ENCODE data around the gene FIBCD1.
"Not testable (repeated sequence)": the region's sequence is repeated elsewhere in the genome, so short reads cannot be mapped to it uniquely, and the experiment has no call there.

Gene FIBCD1

DNA sequence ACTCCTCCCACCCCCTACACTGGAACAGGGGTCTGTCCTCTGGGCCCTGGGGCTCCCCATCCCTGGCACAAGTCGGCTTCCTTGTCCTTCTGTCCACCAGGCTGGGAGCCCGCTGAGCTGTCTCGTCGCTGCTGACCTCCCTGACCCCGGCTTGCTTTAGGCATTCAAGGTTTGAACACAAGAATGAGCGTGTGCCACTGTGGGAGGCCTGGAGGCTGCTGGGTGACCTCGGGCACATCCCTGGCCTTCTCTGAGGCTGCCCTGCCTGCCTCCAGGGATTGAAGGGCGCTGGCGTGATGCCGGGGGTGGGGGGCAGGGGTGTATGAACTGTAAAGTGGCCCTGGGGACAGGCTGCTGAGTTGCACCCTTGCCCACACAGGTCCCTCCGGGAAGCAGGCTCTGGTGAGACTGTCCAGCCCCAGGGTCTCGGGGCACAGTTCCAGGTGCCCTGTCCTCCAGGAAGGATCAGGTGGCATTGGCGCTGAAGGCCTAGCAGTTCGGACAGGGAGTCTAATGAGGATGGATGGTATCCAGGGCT lies 18.2 kb downstream of the FIBCD1 start:
- no peak for DNase-seq

DNA sequence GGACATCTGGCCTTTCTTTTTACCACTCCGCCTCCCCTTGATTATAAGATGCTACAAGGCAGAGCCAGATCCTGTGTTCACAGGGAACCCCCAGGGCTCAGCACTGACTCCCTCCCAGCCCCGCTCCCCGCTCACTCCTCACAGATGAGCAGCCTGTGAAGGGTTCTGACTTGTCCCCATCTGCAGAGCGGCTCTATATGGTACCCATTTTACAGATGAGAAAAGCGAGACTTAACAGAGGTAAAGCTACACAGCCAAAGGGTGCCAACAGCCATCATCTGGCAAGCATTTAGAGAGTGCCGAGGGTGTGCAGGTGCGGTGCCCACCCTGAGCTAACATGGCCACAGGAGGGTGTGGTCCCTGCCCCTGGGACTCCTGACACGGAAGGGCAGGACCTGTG lies 18.8 kb downstream of the FIBCD1 start:
- no peak for DNase-seq

DNA sequence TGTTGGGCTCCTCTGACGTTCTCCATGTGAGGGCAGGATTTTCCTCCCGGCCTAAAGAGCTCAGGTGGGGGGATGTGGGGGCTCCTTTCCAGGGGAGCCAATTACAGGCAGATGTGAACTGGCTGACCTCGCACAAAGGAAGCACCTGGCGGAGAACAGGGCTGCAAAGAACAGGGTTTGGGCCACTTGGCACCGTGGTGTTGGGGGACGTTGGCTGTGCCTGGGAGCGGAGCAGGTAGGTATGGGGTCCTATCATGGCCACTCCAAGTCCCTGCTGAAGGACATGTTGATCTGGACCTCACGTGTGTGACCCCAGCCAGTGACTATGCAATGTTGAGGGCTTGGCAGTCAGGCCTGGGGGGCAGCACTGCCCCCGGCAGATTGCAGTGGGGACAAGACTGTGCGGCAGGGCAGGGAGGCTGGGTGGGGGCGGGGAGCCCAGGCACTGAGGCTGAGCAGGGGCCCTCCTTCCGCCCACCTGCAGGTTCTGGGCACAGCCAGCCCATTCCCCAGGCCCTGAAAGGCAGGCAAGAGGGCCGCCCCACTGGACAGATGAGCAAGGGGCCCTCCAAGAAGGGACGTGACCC lies 19.4 kb downstream of the FIBCD1 start:
- DNase-seq, result no peak

DNA sequence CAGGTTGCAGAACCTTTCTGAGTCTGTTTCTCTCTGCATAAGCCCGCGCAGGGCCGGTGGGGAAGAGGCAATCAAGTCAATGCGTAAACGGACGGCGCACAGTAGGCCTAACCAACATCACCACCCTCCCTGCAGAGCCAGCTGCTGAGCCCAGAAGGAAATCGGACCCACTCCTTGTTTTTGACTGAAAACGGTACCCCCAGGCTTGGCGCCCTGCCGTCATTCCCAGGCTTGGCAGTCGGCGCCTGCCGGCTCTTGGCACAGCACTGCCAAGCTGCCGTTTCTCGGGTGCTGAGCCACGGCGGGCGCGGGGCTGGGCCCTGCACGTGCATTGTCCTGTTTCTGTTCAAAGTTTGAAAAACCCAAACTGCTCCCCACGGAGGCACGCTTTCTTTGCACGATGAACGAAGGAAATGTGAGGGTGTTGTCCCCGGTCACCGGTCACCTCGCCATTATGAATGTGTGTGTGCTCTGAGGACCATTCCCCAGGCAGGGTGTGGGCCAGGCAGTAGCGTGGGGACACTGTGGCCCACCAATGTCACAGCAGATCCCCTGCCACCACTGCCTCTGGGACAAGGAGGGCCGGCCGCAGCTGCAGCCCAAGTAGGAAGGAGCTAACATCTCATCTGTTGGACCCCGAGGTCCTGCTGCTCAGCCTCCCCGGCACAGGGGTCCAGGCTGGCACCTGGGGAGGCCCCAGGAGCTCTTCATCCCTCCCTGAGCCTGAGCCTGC lies 20.1 kb downstream of the FIBCD1 start:
- no peak for DNase-seq

DNA sequence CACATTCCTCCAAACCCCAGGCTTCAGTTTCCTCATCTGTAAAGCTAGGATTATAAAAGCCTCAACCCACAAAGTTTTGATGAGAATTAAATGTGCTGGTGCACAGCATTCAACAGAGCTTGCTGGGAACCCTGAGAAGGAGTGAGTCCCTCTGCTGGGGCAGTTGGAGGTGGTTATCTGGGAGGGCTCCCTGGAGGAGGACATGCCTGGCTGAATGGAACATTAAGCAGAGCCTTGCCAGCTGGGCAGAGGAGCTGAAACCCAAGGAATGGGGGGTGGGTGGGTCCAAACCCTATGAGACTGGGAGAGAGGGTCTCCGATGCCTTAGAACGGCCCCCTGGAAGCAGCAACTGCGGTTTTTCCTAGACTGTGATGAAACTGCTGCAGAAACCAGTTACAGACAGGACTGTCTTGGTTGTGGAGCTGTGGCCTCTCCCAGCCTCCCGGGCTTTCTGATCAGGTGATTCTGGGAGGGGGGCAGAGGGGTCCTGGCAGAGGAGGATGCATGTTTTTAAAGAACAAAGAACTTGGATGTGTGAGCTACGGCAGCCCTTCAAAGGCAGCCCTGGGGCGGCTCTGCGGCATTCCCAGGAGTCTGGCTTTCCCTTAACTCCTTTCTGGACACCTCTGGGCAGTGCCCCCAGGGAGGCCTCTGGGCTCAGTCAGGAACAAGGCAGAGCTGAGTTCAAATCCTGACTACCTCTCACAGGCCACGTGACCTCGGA lies 20.8 kb downstream of the FIBCD1 start:
- no peak for DNase-seq

DNA sequence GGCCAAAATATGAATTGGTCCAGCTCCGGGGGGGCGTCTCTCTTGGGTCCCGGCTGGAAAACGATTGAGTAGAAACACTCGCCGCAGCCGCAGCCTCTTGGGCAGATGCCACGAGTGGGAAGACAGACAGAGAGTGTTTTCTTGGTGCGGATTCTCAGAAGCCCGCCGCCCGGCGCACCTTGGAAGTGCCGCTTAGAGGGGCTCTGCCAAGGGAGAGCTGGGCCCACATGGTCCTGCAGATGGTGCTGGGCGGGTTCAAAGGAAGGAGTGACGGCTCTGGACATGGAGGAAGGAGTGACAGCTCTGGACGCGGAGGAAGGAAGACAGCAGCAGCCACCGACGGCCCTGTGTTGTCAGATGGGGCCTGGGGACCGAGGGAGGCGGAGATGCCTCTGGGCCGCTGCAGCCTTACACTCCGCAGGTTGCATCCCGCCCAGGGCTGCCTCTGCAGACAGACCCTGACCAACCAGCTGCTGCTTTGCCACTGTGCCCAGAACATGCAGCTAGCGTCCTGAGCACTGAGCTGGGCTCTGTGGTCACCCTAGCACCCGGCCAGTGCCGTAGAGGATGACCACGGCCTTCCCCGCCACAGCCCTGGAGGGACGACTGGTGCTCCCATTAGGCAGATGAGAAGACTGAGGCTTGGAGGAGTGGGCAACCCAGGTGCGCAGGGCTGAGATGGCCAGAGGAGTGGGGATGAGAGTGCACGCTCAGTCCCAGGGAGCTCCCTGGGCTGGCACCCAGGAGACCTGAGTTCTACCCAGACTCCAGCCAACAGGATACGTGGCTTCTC lies 21.7 kb downstream of the FIBCD1 start:
- DNase-seq, result no peak

DNA sequence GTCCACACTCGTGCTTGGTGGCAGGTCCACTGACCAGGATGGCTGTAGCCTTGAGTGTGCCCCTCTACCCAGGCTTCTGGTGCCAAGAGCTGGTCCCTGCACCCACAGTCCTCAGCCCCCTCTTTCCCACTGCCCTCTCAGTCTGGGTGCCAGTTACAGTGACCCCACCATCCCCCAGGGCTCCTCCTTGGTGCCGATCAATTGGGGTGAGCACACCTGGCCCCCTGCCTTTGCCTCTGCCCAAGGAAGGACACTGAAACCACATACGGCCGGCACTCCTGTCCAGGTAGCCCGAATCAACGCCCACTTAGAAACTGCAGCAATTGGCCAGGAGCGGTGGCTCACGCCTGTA lies 24.0 kb downstream of the FIBCD1 start:
- no peak for DNase-seq

DNA sequence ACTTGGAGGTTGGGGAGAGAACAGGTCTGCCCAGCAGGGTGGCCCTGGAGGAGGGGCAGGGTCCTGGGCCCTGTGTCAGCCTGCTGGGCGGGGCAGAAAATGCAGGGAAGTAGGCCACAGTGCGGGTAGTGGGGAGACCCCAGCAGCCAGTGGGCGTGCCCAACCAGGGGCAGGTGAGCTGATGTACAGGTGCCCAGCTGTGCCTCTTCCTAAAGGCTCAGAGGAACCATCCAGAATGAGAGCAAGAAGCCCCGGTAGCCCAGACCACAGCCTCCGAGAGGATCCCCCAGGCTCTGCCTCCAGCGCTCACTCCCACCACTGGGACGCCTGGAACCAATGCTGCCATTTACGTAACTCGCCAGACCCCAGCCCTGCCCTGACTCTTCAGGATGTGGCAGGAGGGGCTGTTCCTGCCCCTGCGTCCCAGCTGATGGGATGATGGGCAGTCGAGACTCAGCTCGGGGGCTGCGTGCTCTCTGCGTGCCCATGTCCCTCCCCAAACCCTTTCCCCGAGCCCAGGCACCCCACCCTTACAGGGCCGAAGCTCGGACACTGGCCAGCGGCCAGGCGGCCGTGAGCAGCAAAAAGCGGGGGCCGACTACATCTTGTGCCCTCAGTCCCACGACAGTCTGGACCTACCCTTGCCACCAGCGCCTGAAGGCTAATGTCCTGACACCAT lies 24.5 kb downstream of the FIBCD1 start:
- DNase-seq, result no peak

DNA sequence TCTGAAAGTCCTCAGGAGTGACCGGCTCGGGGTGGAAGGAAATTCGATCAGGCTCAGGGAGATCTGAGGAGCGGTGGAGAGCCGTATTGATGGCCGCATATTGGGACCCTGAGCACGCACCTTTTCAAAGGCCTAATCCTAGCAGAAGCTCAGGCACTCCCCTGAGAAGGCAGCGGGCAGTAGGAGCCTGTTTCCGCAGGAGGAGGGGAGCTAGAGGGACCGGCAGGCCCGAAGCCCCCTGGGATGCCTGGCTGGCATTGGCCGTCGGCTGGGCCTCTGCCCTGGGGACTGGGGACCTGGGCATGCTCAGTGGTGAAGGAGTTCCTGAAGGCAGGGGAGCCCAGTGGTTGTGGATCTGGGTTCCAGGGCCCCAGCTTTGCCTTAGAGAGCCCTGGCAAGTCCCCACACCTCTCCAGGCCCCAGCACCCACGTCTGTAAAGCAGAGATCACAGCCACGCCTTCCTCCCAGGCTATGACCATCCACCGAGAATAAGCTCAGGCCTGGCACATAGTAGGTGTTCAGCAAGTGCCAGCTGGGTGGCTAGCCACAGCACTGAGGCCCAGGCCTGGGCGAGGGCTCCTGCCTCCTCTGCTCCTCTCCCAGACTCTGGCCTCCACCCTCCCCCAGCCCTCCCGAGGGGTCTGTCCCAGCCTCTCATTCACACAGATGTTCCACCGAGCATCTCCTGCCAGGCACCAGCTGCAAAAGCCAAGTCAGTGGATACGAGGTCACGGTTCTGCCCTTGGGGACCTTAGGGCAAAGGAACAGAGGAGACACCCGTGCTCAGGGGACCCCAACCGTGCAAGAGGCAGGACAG lies 25.2 kb downstream of the FIBCD1 start:
- no peak for DNase-seq

DNA sequence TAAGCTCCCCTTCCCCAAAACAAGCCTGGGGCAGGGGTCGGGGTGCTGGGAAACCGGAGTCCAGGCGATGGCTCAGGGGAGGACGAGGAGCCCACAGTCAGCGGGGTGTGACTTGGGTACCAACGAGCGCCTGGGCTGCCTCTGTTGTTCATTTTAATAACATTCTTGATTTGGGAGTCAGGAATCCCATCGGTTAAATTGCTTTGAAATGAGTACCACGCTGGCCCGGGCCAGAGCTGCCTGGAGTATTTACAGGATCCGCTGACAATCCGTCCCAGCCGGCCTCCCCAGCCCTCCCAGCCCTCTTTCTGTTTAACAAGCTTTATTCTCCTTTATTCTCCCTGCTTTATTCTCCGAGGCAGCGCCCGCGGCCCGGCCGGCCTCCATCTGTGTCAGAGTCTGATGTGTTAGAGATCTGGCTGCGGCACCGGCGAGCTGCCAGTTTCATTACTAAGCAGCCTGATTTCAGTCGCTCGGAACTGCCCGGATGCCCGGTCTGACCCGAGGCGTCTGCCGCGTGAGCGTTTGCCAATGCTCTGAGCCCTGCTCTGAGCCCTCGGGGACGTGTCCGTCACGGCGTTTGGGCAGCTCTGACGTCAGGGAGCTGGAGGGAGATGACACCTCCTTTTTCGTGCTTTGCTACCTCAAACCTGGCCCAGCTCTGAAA lies 26.0 kb downstream of the FIBCD1 start:
- no peak for DNase-seq

DNA sequence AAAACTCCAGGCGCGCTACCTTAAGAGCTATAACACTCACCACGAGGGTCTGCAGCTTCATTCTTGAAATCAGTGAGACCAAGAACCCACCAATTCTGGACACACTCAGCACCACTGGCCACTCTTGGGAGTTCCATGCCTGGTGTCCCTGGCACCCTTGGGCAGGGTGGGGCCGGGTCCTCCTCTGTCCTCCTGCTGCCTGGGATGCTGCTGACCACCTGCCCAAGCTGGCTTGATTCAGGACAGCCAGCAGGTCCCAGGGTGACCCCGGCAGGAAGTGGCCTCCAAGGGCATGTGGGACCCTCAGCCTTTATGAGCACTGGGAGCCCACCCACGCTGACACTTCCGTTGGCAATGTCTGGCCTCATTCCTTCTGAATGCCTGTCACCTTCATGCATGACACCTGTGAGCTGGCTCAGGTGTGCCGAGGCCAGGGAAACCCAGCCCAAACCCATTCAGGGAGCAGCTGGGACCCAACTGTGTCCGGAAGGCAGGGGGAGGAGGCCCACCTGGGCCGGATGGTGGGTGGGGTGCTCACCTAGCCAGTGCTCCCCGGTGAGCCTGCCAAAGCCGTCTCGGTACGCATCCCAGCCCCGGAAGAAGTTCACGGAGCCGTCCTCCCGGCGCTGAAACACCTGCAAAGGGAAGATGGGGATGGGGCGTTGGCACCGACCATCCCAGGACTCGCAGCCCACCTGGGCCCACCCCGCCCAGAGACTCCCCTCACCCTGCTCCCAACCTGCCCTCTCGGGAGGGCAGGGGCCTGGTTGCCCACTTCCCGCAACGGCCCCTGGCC lies 27.6 kb downstream of the FIBCD1 start:
- DNase-seq, result no peak

DNA sequence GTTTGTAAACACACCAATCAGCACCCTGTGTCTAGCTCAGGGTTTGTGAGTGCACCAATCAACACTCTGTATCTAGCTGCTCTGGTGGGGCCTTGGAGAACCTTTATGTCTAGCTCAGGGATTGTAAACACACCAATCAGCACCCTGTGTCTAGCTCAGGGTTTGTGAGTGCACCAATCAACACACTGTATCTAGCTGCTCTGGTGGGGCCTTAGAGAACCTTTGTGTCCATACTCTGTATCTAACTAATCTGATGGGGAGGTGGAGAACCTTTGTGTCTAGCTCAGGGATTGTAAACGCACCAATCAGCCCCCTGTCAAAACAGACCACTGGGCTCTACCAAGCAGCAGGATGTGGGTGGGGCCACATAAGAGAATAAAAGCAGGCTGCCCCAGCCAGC lies 28.4 kb downstream of the FIBCD1 start:
- not testable (repeated sequence) for DNase-seq

DNA sequence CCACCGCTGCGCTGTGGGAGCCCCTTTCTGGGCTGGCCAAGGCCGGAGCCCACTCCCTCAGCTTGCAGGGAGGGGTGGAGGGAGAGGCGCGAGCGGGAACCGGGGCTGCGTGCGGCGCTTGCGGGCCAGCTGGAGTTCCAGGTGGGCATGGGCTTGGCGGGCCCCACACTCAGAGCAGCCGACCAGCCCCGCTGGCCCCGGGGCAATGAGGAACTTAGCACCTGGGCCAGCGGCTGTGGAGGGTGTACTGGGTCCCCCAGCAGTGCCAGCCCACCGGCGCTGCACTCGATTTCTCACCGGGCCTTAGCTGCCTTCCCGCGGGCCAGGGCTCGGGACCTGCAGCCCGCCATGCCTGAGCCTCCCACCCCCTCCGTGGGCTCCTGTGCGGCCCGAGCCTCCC lies 29.0 kb downstream of the FIBCD1 start:
- not testable (repeated sequence) for DNase-seq

DNA sequence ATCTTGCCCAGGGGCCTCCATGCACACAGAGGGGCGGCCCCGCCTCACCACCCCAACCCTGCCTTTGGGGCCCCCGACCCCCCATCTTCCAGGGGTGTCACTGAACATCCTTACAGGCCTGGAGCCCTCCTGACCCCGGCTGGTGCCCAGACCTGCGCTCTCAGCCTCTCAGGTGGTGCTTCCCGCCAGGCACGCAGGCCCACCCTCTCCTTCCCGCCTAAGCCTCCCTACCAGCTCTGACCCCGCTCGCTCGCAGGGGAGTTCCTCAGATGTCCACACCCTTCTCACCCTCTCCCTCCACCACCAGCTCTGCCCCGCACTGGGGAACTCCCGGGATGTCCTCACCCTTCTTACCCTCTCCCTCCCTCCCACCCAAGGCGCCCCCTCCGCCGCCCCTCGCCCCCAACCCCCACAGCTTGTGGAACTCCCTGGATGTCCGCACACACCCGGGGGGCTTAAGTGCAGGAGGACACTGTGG lies 30.1 kb downstream of the FIBCD1 start:
- DNase-seq, result no peak

DNA sequence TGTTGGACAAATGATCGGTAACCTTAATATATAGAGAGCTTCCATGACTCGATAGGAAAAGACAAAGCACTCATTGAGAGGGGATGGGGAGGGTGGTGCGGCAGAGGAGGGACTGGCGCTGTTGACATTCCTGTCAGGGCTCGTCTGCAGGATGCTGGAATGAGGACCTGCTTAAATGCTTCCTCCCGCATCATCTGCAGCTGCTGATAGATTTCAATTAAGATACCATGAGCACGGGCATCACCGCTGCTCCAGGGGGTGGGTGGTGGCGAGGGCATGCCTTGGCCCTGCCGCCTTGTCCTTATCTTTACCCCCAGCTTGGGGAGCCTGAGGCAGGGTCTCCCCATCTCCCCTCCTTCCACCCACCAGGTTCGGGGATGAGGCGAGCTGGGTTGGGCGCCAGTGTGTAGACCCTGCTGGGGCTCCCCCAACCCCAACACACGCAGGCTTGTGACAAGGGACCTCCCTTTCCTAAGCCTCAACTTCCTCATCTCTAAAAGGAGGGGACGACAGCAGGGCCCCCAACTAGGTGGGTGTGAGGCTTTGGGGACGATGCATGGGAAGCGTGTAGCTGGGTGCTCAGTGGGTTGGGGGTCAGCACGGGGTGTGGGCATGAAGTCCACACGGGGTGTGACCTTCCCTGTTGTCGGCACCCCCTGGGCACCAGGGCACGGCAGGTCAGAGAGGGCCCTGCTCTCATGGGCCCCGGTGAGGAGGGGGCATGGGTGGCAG lies 30.7 kb downstream of the FIBCD1 start:
- no peak for DNase-seq

DNA sequence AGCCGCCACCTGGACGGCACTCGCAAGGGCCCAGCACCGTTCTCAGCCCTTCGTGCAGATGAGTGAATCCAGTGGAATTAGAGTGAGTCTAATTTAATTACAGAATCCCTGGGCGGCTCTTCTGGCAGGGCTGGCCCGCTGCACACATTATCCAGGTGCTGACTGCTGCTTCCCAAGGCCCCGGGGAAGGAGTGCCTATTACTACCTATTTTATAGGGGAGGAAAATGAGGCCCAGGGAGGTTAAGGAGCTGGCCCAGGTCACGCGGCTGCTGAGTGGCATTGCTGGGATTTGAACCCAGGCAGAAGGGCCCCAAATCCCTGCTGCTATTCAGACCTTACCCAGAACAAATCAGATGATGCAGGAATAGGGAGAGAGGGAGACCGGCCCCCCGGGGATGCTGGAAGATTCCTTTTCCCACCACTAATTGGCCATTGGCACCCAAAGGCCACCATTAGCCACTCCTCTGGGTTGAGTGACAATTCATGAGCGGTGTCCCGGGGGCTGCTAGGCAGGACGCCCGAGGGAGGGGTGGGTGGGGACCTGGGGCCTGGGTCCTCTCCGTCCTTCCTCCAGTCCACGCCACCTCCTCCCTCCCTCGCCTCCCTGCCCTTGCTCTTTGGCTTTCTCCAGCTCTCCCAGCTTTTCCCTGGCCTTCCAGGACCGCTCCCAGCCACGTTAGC lies 32.2 kb downstream of the FIBCD1 start:
- DNase-seq, result no peak

DNA sequence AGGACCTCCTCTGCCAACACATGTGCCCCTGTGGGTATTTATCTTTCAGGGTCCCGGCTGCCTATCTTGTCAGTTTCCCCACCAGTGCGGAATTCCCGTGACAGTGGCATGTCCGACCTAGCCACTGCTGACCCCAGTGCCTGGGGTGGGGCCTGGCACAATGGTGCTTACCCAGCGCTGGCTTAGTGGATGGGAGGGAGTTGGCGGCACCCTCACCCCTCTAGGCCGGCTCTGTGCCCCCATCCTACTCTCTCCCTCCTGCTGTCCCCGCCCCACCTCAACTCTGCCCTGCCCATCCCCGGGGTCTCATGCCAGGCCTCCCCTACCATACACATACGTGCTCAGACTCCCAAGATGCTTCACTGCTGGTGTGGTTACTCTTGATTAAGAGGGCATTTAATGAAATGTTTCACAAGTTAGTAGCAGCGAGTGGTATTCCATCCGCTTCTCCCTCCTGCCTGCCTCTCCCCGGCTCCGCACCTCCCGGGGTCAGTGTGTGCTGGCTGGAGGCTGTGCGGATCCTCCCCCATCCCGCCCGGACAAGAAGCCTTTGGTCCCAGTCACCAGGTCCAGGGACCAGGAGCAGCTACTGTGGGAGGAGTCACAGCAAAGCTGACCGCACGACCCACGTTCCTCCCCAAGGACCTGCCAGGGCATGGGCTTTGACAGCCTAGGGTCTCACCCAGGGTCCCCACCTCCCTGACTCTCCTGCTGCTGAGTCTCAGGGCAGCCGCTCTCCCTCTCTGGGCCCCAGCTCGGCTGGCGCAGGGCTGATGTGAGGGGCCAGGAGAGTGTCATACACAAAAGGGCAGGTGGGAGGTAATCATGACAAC lies 32.9 kb downstream of the FIBCD1 start:
- no peak for DNase-seq

Measured in CD4-positive, alpha-beta T cell treated with Interleukin-10 for 1 hour (primary cell).